Lower leg skin (tissue), 3 donors: Measurements from ENCODE around the gene CCDC136.

Source experiments
- CTCF ChIP-seq, 3 donors: fragments of 450-650 bp; IDR thresholded peaks; one replicate each; pipeline ENCODE4 v1.5.1; 2016; ENCODE audit warnings: antibody characterized with exemption in 3 of 3, mild to moderate bottlenecking in 3 of 3, moderate library complexity in 2 of 3
- POLR2A ChIP-seq, 2 donors: fragments of 450-650 bp; IDR thresholded peaks; one replicate each; pipeline ENCODE4 v1.6.1; 2016 to 2017; ENCODE audit warnings: antibody characterized with exemption in 2 of 2, mild to moderate bottlenecking in 1 of 2, moderate library complexity in 1 of 2

- TF ChIP-seq POLR2A (IDR thresholded peaks at IDR 0.05) (no peak), CTCF (IDR thresholded peaks at IDR 0.05) (no peak)
Observed at GRCh38 chr7:128774921-128775320, 16.8 kb upstream of the CCDC136 start.
